T-helper 9 cell (primary cell): ENCODE measurements around the gene SDS.

Experiments used
- DNase-seq: peaks from one replicate; pipeline ENCODE4 v3.0.0-alpha.2; 2020

SDS gene

GRCh38 chr12:113345318-113345717 is 58.4 kb downstream of the SDS start:
- no peak for DNase-seq
